Esophagus squamous epithelium (tissue), 5 donors: ENCODE measurements around the gene WWOX. TPM values are rescaled to one million over a fixed set of nuclear protein-coding genes. Genes with fewer than 3 reads are reported as not detected.

Source experiments
- DNase-seq: peaks from one replicate; lab custom pipeline; 2025; lab: John Stamatoyannopoulos, UW
- H3K27ac ChIP-seq, 4 donors: fragments of 200-600 bp; sonication (generic); one replicate each; pipeline ENCODE4 v1.5.1; 2016 to 2019; ENCODE audit warnings: mild to moderate bottlenecking in 1 of 4
- H3K27me3 ChIP-seq, 4 donors: fragments of 200-600 bp; sonication (generic); 1 replicate in 3 of 4; 2 replicates in 1 of 4; pipeline versions ENCODE4 v1.5.1 to v1.6.0; 2017 to 2021; ENCODE audit warnings: antibody characterized with exemption in 1 of 4
- H3K36me3 ChIP-seq, 3 donors: fragments of 200-600 bp; sonication (generic); one replicate each; pipeline ENCODE4 v1.5.1; 2016 to 2019
- H3K4me1 ChIP-seq, 3 donors: fragments of 200-600 bp; sonication (generic); one replicate each; pipeline ENCODE4 v1.5.1; 2017 to 2019
- H3K4me3 ChIP-seq, 4 donors: fragments of 200-600 bp; sonication (generic); 1 replicate in 3 of 4; 2 replicates in 1 of 4; pipeline ENCODE4 v1.5.1; 2016 to 2019; ENCODE audit warnings: mild to moderate bottlenecking in 2 of 4, moderate library complexity in 1 of 4
- H3K9me3 ChIP-seq, 3 donors: fragments of 200-600 bp; sonication (generic); one replicate each; pipeline ENCODE4 v1.5.1; 2016 to 2019
- POLR2A ChIP-seq, 4 donors: fragments of 450-650 bp; IDR thresholded peaks; one replicate each; pipeline ENCODE4 v1.6.1; 2017; ENCODE audit warnings: antibody characterized with exemption in 4 of 4, mild to moderate bottlenecking in 4 of 4, moderate library complexity in 3 of 4
- WGBS, 2 donors: methylation state at CpG; one replicate each; pipeline ENCODE4 v1.1.5; 2018; 5-methylcytosine and 5-hydroxymethylcytosine counted together
- intact Hi-C: fragments of 100-400 bp; cut with DNase I; formaldehyde crosslinking; loops from one replicate; pipeline ENCODE4 v1.15.0; 2022
- total RNA-seq, 4 donors: library from RNA; depleted of rRNA; stranded (reverse); fragments of >200 nt; gene quantifications; one replicate each; pipeline ENCODE4 v1.1.0, GENCODE V29; 2016
- TF ChIP-seq, protein P1 (sequence below), 6 experiments: fragments of 450-650 bp in 4 of 6; fragments of 200-600 bp in 2 of 6; sonication (generic) in 2 of 6; IDR thresholded peaks; one replicate each; pipeline ENCODE4 v1.5.1; 2016 to 2019; ENCODE audit warnings: antibody characterized with exemption in 6 of 6, mild to moderate bottlenecking in 4 of 6, moderate library complexity in 4 of 6
- donor health status: DM: yes; HTN: yes; CAD: no.

Gene WWOX
- total RNA-seq, 4 donors from 2014 or later: 20.9 to 31.1 (median 27.5) TPM

DNA sequence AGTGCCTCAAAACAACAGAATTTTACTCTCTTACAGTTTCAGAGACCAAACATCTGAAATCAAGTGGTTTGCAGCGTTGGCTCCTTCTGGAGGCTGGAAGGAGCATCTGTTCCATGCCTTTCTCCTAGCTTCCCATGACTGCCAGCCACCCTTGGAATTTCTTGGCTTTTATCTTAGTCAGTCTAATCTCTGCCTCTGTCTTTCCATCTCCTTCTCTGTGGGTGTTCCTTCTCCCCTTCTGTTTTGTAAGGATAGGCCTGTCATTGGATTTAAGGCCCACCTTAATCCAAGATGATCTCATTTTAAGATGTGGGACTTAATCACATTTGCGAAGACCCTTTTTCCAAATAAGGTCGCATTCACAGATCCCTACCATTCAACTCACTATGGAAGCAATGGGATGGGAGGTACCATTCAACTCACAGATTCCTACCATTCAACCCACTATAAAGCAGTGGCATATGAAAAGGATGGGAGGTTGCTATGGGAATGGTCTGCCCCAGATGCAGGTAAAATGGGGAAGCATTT lies 321.8 kb downstream of the WWOX start:
- 84 to 92% methylated on average over 3 of the region's 3 CpGs for WGBS, 2 donors
- intact Hi-C loops: no loop called here

DNA sequence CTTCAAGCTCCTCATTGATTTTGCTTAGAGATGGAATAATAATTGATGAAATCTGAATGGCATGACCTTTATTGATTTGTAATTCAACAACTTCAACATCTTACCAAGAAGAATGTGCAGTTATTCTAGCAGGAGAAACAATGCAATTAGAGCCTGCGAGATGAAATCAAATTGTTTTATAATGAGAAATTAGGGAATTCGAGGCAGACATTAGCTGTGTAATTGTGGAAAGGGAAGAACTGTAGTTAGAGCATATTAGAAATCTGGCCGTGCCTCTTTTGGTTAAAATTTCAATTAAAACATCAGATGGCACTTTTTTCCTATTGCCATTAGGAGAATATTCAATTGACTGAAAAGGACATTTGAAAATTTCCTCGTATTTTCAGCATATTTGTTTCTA lies 325.8 kb downstream of the WWOX start:
- H3K27ac ChIP-seq: no peak overlapping the region
- no peaks in the 10 kb centered on the region for H3K36me3 ChIP-seq
- intact Hi-C loops: no loop called here
- TF ChIP-seq POLR2A (IDR thresholded peaks at IDR 0.05): no peak
- TF ChIP-seq, protein P1, sequence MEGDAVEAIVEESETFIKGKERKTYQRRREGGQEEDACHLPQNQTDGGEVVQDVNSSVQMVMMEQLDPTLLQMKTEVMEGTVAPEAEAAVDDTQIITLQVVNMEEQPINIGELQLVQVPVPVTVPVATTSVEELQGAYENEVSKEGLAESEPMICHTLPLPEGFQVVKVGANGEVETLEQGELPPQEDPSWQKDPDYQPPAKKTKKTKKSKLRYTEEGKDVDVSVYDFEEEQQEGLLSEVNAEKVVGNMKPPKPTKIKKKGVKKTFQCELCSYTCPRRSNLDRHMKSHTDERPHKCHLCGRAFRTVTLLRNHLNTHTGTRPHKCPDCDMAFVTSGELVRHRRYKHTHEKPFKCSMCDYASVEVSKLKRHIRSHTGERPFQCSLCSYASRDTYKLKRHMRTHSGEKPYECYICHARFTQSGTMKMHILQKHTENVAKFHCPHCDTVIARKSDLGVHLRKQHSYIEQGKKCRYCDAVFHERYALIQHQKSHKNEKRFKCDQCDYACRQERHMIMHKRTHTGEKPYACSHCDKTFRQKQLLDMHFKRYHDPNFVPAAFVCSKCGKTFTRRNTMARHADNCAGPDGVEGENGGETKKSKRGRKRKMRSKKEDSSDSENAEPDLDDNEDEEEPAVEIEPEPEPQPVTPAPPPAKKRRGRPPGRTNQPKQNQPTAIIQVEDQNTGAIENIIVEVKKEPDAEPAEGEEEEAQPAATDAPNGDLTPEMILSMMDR (IDR thresholded peaks at IDR 0.05): no peak
- no peaks in the 10 kb centered on the region for H3K4me1 ChIP-seq
- 88 to 90% methylated on average over 4 of the region's 4 CpGs for WGBS, 2 donors
- no peaks in the 10 kb centered on the region for H3K27me3 ChIP-seq
- no peak overlapping the region for H3K4me3 ChIP-seq
- no peaks in the 10 kb centered on the region for H3K9me3 ChIP-seq
- DNase-seq: no peak

More for the DNA sequence above, 321.8 kb downstream of the WWOX start:
- H3K27me3 ChIP-seq: no peaks in the 10 kb centered on the region
- TF ChIP-seq POLR2A (IDR thresholded peaks at IDR 0.05): no peak
- TF ChIP-seq, protein P1 (IDR thresholded peaks at IDR 0.05): no peak
- no peak for DNase-seq
- no peaks in the 10 kb centered on the region for H3K4me1 ChIP-seq
- H3K36me3 ChIP-seq: no peaks in the 10 kb centered on the region
- no peaks in the 10 kb centered on the region for H3K9me3 ChIP-seq
- no peak overlapping the region for H3K27ac ChIP-seq
- H3K4me3 ChIP-seq: no peak overlapping the region

- intact Hi-C loops: no loop called here
- Histone ChIP-seq H3K4me1 (no peaks in the 10 kb centered on the region), H3K36me3 (no peaks in the 10 kb centered on the region), H3K4me3 (no peak overlapping the region), H3K27me3 (no peaks in the 10 kb centered on the region), H3K9me3 (no peaks in the 10 kb centered on the region), H3K27ac (no peak overlapping the region)
- TF ChIP-seq, protein P1 (IDR thresholded peaks at IDR 0.05): no peak
- TF ChIP-seq POLR2A (IDR thresholded peaks at IDR 0.05): no peak
- DNase-seq: no peak
- WGBS, 2 donors: 85 to 89% methylated on average over 6 to 7 of the region's 7 CpGs
These were observed 326.5 kb downstream of the WWOX start for GRCh38 chr16:78425891-78426510.

GRCh38 chr16:78428193-78428592 lies 328.7 kb downstream of the WWOX start:
- Histone ChIP-seq H3K4me1 (no peaks in the 10 kb centered on the region), H3K4me3 (no peak overlapping the region), H3K27ac (no peak overlapping the region), H3K9me3 (no peaks in the 10 kb centered on the region), H3K36me3 (peaks cover 0 to 6% (median 0%) of the 10 kb centered on the region in 3 donors), H3K27me3 (no peaks in the 10 kb centered on the region)
- no peak for DNase-seq
- TF ChIP-seq, protein P1 (IDR thresholded peaks at IDR 0.05): no peak
- TF ChIP-seq POLR2A (IDR thresholded peaks at IDR 0.05): no peak
- WGBS, 2 donors: 62 to 84% methylated on average over 3 of the region's 3 CpGs
- intact Hi-C loops: no loop called here

DNA sequence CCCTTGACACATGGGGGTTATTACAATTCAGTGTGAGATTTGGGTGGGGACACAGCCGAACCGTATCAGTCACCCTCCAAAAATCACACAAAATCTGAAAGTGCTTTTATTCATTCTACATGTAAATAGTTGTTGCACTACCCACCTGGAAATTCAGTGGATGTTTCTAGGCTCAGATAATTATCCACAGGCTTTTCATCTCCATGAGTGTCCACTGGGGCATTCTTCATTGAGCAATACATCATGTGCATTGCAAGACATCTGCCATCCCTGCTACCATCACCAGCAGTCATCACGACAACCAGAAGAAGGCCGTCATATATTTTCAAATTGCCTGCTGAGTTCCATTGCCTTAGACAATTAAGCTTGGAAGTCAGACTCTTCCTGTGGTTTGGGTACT lies 330.8 kb downstream of the WWOX start:
- Histone ChIP-seq H3K27me3 (no peaks in the 10 kb centered on the region), H3K4me3 (no peak overlapping the region), H3K4me1 (no peaks in the 10 kb centered on the region), H3K9me3 (no peaks in the 10 kb centered on the region), H3K27ac (no peak overlapping the region), H3K36me3 (peaks cover 0 to 6% (median 0%) of the 10 kb centered on the region in 3 donors)
- intact Hi-C loops: no loop called here
- DNase-seq: no peak
- no peak for TF ChIP-seq POLR2A (IDR thresholded peaks at IDR 0.05)
- TF ChIP-seq, protein P1 (IDR thresholded peaks at IDR 0.05): no peak
- 72 to 97% methylated on average over 4 of the region's 4 CpGs for WGBS, 2 donors
